T-helper 2 cell treated with Interferon-gamma antibody and Interleukin-4, amounts not matched to agents 100 ng/mL and 5 ng/mL, for 36 hours (primary cell): ENCODE measurements around the gene HOOK2. TPM values are rescaled to one million over a fixed set of nuclear protein-coding genes. Genes with fewer than 3 reads are reported as not detected.
"Not testable (repeated sequence)": the region's sequence is repeated elsewhere in the genome, so short reads cannot be mapped to it uniquely, and the experiment has no call there.

Experiments
- intact Hi-C: fragments of 100-400 bp; cut with micrococcal nuclease; formaldehyde crosslinking; loops from one replicate; pipeline ENCODE4 v1.15.1; 2023
- total RNA-seq: library from RNA; stranded (reverse); gene quantifications from 2 replicates; pipeline ENCODE4 v1.2.3, GENCODE V29; 2022

The HOOK2 gene
- total RNA-seq, 1 donor from 2014 or later = 14.6 TPM

- intact Hi-C loops = loop anchor here (2.0 to 5.0 kb wide), 2 partner anchors 69 to 111 kb away; partner anchors contain the start of genes ZNF490 and ZNF791
Observed at GRCh38 chr19:12723381-12723640, 52.0 kb downstream of the HOOK2 start.

- intact Hi-C loops = loop anchor here (1.0 to 5.0 kb wide), 3 partner anchors 41 to 110 kb away; partner anchors contain the start of genes DHPS, ZNF490 and ZNF791
Observed at GRCh38 chr19:12722566-12723380, 52.6 kb downstream of the HOOK2 start.

GRCh38 chr19:12721656-12722565 is 53.4 kb downstream of the HOOK2 start:
- intact Hi-C loops = loop anchor here (1.0 to 5.0 kb wide), 3 partner anchors 41 to 110 kb away; partner anchors contain the start of genes DHPS, ZNF490 and ZNF791

GRCh38 chr19:12720851-12721655 is 54.3 kb downstream of the HOOK2 start:
- intact Hi-C loops = loop anchor here (5.0 kb wide), 1 partner anchor 109 kb away; the partner anchor contains the start of genes ZNF490 and ZNF791

GRCh38 chr19:12720296-12720695 is 55.1 kb downstream of the HOOK2 start:
- intact Hi-C loops = loop anchor here (5.0 kb wide), 1 partner anchor 108 kb away; the partner anchor contains the start of genes ZNF490 and ZNF791

- intact Hi-C loops = loop anchor here (5.0 kb wide), 1 partner anchor 131 kb away; no protein-coding TSS in a partner anchor
Observed at GRCh38 chr19:12715929-12716328, 59.4 kb downstream of the HOOK2 start.

- intact Hi-C loops = loop anchor here (5.0 kb wide), 1 partner anchor 132 kb away; no protein-coding TSS in a partner anchor
Observed at GRCh38 chr19:12715102-12715501, 60.2 kb downstream of the HOOK2 start.

GRCh38 chr19:12713304-12713703 is 62.0 kb downstream of the HOOK2 start:
- intact Hi-C loops = not testable (repeated sequence)

Other genes with a start within 250 kb of the HOOK2 start
- gene ZNF564, start 224.1 kb downstream of the HOOK2 start, total RNA-seq = 10.1 and 12.1 TPM in 2 replicates
- 13.2 TPM in 2 replicates for gene ZNF490, start 164.7 kb downstream of the HOOK2 start, total RNA-seq
- gene ZNF791, start 164.6 kb downstream of the HOOK2 start, total RNA-seq = 30.6 and 34.4 TPM in 2 replicates
- gene MAN2B1, start 108.8 kb downstream of the HOOK2 start, total RNA-seq = 120 and 134 TPM in 2 replicates
- 18.4 and 18.6 TPM in 2 replicates for gene WDR83, start 108.7 kb downstream of the HOOK2 start, total RNA-seq
- gene DHPS, start 93.7 kb downstream of the HOOK2 start, total RNA-seq = 94.8 and 101 TPM in 2 replicates
- not detected in 2 replicates for gene GNG14, start 87.6 kb downstream of the HOOK2 start, total RNA-seq
- 6.2 and 6.8 TPM in 2 replicates for gene FBXW9, start 78.9 kb downstream of the HOOK2 start, total RNA-seq
- gene TNPO2, start 51.6 kb downstream of the HOOK2 start, total RNA-seq = 82.2 and 84.3 TPM in 2 replicates
- 176 and 181 TPM in 2 replicates for gene TRIR, start 40.9 kb downstream of the HOOK2 start, total RNA-seq
- gene GET3, start 38.1 kb downstream of the HOOK2 start, total RNA-seq = 61.5 and 68.5 TPM in 2 replicates
- not detected in 2 replicates for gene BEST2, start 23.8 kb downstream of the HOOK2 start, total RNA-seq
- 101 and 105 TPM in 2 replicates for gene JUNB, start 15.9 kb upstream of the HOOK2 start, total RNA-seq
- gene PRDX2, start 26.2 kb upstream of the HOOK2 start, total RNA-seq = 278 and 282 TPM in 2 replicates
- 26.6 and 29.4 TPM in 2 replicates for gene THSD8, start 26.5 kb upstream of the HOOK2 start, total RNA-seq
- 33.9 and 35.1 TPM in 2 replicates for gene RNASEH2A, start 31.0 kb upstream of the HOOK2 start, total RNA-seq
- gene RTBDN, start 59.0 kb upstream of the HOOK2 start, total RNA-seq = not detected in 2 replicates
- gene MAST1, start 63.0 kb upstream of the HOOK2 start, total RNA-seq = 0.73 and 1.0 TPM in 2 replicates
- 22.6 and 22.7 TPM in 2 replicates for gene DNASE2, start 105.9 kb upstream of the HOOK2 start, total RNA-seq
- gene KLF1, start 111.6 kb upstream of the HOOK2 start, total RNA-seq = 0.11 and 0.32 TPM in 2 replicates
- gene GCDH, start 115.6 kb upstream of the HOOK2 start, total RNA-seq = 40.9 and 43.2 TPM in 2 replicates
- 2.5 and 3.8 TPM in 2 replicates for gene SYCE2, start 143.7 kb upstream of the HOOK2 start, total RNA-seq
- 100 TPM in 2 replicates for gene FARSA, start 158.2 kb upstream of the HOOK2 start, total RNA-seq
- gene CALR, start 163.1 kb upstream of the HOOK2 start, total RNA-seq = 1,104 and 1,112 TPM in 2 replicates
- gene RAD23A, start 170.3 kb upstream of the HOOK2 start, total RNA-seq = 115 and 119 TPM in 2 replicates
- 17.6 and 19.6 TPM in 2 replicates for gene GADD45GIP1, start 181.7 kb upstream of the HOOK2 start, total RNA-seq
- gene DAND5, start 194.0 kb upstream of the HOOK2 start, total RNA-seq = not detected in 2 replicates
- gene NFIX, start 219.9 kb upstream of the HOOK2 start, total RNA-seq = 0.91 and 1.3 TPM in 2 replicates